Cerebellar nuclear complex (tissue), 1 donor: Measurements from ENCODE around the gene AGL.
"Not testable (repeated sequence)": the region's sequence is repeated elsewhere in the genome, so short reads cannot be mapped to it uniquely, and the experiment has no call there.

Experiments used
- DNase-seq, 2 experiments: peaks; one replicate each; lab custom pipeline; 2025; lab: John Stamatoyannopoulos, UW

The AGL gene

DNA sequence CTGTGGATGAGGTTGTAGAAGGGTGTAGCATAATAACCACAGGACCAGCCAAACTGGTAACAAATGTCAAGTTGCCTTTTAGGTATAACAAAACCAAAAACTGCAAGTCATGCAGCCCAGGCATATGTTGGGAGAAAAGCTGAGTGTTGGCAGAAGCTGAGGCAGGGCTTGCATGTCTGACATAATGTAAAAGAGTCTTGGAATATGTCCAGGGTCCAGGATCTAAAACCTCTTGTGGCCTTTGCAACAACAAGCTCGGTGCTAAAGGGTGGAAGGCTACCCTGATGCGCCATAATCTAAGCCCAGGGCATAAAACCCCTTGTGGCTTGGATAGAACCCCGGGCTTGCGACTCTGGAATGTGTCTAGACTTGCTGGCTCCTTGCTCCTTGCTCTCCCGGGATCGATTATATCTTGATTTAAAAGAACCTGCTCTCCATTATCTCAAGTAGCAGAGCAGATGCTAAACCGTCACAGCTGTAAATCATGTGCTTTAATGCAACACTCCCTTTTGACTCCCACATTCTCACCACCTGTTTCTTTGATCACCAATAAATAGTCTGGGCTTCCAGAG, 93.1 kb downstream of the AGL start:
- no peak for DNase-seq

- DNase-seq = no peak
These were observed 94.0 kb downstream of the AGL start for GRCh38 chr1:99944192-99944591.

- DNase-seq = no peak
These were observed 95.0 kb downstream of the AGL start for GRCh38 chr1:99945174-99945573.

DNA sequence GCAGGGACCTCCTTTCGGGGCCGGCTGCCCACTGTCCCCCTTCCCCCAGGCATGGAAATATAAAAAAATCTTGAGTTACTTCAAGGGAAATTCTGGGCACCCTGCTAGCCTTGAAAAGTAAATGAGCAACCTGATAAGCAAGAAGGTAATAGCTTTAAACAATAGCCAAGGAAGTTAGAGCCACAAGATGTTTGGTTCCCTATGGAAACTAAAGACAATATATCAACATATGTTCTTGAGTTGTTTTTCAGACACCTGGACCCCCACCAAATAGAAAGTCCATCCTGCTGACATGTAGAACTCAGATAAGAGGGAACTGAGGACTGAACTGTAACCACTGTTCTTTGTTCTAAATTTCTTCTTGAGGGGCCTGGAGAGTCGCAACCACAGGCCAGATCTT, 100.3 kb downstream of the AGL start:
- no peak for DNase-seq

DNA sequence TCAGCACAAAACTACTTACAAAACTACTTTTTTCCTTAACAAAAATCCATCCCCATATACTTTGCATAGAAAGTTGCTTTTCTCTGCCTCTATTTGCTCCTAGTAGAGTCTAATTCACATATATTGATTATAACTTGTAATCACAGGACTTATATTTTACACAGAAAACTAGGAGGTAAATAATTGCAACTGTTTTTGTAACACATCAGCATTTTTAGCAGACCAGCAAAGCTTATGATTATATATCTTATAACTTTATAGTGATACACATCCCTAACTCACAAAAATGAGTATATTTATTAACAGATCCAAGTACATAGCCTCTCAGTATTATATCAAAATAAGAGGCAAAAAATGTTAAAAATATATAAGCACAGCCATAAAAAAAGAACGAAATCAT, 102.4 kb downstream of the AGL start:
- no peak for DNase-seq

DNA sequence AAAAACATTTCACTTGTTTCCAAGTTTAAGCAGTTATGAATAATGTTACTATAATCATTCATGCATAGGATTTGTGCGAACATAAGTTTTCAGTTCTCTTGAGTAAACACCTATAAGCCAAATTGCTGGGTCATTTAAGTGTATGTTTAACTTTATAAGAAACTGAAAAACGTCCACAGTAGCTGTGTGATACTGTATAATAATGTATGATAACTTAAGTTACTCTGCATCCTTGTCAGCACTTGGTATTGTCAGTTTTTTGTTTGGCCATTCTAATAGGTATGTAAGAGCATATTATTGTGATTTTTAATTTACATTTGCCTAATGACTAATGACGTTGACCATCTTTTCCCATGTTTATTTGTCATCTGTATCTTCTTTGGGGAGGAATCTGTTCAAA, 105.2 kb downstream of the AGL start:
- DNase-seq = no peak

- no peak for DNase-seq
These were observed 106.6 kb downstream of the AGL start for GRCh38 chr1:99956755-99957154.

DNA sequence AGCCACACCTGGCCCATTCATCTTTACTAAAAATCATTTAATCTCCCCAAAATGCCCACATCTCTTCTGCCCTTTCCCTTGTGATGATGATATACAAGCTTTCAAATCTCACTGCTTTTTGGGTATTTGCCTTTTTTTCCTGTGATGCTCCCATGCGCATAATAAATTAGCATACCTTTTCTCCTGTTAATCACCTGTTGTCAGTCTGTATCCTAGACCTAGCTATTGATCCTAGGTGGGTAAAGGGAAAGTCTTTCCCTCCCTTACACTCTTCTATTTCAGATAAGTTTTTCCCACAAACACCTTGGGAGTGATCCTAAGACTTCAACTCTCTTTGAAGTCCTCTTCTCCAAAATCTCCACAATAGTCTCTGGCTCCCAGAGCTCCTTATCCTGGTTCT, 107.7 kb downstream of the AGL start:
- DNase-seq = no peak

- not testable (repeated sequence) for DNase-seq
These were observed 109.1 kb downstream of the AGL start for GRCh38 chr1:99959189-99959705.

GRCh38 chr1:99960260-99960659, 110.1 kb downstream of the AGL start:
- DNase-seq = not testable (repeated sequence)

GRCh38 chr1:99963041-99963795, 113.1 kb downstream of the AGL start:
- no peak for DNase-seq

DNA sequence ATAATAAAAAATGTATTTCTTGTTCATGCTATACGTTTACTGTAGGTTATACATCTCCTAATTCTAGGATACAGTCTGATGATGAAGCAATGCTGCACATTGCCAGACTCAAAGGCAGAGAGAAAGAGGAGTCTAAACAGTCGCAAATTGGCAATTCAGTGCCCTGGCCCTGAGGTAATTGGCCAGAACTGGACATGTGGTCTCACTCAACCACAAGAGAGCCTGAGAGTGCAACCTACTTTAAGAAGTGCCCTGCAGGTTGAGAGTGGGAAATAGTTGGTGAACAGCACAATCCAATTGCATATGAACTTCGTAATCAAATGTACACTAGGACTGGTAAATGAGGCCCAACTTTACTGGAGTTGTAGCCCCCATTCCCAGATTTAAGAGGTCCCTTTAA, 114.6 kb downstream of the AGL start:
- no peak for DNase-seq

DNA sequence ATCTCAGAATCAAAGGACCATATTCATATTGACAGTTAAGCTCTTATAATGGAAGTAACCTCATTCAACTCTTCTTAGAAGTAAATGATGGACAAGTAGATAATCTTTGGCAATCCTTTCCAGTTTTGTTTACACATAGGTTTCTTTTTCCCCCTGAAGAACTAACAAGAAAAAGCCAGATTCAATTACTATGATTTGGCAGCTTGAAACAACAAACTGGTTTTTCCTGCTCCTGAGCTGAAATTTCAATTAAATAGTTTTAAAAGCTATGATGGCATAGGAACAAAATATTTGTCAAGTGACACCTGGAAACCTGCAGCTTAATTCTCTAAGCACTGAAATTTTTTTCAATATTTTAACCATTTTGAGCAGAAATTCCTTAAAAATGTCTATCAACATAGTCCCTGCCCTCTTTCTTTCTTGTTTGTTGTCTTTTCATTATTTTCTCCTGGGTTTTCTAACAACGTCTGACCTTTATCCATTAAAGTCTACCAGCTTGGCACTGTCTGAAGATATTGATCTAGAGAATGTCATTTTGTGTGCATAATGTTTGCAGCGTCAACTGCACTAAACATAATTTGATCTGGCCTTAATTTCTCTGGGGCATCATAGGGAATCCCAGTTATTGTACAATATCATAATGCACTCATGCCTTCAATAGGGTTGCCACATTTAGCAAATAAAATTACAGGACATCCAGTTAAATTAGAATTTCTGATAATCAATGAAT, 115.7 kb downstream of the AGL start:
- no peak for DNase-seq

DNA sequence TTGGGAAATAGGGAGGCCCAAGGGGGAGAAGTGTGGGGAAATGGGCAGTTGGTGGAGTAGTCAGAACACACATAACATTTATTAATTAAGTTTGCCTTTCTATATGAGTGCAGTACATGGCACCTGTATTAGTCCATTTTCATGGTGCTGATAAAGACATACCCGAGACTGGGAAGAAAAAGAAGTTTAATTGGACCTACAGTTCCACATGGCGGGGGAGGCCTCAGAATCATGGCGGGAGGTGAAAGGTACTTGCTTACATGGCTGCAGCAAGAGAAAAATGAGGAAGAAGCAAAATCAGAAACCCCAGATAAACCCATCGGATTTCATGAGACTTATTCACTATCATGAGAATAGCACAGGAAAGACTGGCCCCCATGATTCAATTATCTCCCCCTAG, 118.1 kb downstream of the AGL start:
- no peak for DNase-seq

- no peak for DNase-seq
These were observed 119.1 kb downstream of the AGL start for GRCh38 chr1:99969260-99969728.

- DNase-seq = peak in 1 of 2 experiments; percentile 31
These were observed 119.8 kb downstream of the AGL start, which contains the start of gene SLC35A3 for GRCh38 chr1:99969729-99970621. SLC35A3 (plus strand) TSS chr1:99969996; CDS start chr1:99993555, 23,559 bp downstream.

DNA sequence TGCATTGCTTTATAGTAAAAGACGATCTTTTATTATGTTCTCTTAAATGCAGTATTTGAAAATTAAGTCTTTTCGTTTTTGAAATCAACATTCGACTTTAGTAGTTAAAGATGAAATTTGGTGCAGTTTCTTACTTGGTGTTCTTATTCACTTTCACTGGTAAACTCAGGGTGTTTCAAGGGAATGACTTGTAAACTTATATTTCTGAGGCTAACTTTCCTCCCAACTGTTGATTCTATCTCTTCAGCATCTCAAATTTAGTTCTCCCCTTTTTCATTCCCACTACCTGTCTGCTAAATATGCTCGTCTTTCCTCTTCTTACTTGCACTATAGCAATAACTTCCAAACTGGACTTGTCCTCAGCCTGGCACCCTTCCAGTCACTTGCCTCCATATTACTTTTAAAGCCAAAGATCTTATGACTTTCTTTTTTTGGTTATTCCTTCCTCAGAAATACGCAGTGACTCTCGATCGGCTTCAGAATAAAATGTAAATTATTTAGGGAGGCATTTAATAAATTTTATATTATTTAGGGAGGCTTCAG, 120.6 kb downstream of the AGL start:
- DNase-seq = no peak

- not testable (repeated sequence) for DNase-seq
These were observed 121.9 kb downstream of the AGL start for GRCh38 chr1:99972066-99972465.
